Activated naive CD4-positive, alpha-beta T cell treated with anti-CD3 and anti-CD28 coated beads, Interleukin-2, amount 10 ng/mL, durations not matched to agents 7 days and 5 days (primary cell): ENCODE data around the gene SEMA3E.
"Not testable (repeated sequence)": the region's sequence is repeated elsewhere in the genome, so short reads cannot be mapped to it uniquely, and the experiment has no call there.

Experiments
- CTCF ChIA-PET: fragments of 350-600 bp; sonication (Branson Sonifier 250); formaldehyde crosslinking; loops from one replicate; lab custom pipeline; 2021; ENCODE audit warnings: antibody characterized with exemption; lab: Charles Lee
- DNase-seq: peaks from one replicate; pipeline ENCODE4 v3.0.0-alpha.2; 2020
- H3K27ac Mint-ChIP-seq: one replicate; pipeline ENCODE4 v1.8.0; 2021; ENCODE audit warnings: mild to moderate bottlenecking, moderate library complexity, mixed read lengths
- H3K27me3 Mint-ChIP-seq: one replicate; pipeline ENCODE4 v1.8.0; 2021; ENCODE audit warnings: mild to moderate bottlenecking, mixed read lengths
- H3K36me3 Mint-ChIP-seq: one replicate; pipeline ENCODE4 v1.8.0; 2021; ENCODE audit warnings: mixed read lengths
- H3K4me1 Mint-ChIP-seq: one replicate; pipeline ENCODE4 v1.8.0; 2021; ENCODE audit warnings: mixed read lengths
- H3K4me3 Mint-ChIP-seq: one replicate; pipeline ENCODE4 v1.8.0; 2021; ENCODE audit warnings: mild to moderate bottlenecking, moderate library complexity, mixed read lengths
- H3K9me3 Mint-ChIP-seq: one replicate; pipeline ENCODE4 v1.8.0; 2021; ENCODE audit warnings: mixed read lengths

Gene SEMA3E

DNA sequence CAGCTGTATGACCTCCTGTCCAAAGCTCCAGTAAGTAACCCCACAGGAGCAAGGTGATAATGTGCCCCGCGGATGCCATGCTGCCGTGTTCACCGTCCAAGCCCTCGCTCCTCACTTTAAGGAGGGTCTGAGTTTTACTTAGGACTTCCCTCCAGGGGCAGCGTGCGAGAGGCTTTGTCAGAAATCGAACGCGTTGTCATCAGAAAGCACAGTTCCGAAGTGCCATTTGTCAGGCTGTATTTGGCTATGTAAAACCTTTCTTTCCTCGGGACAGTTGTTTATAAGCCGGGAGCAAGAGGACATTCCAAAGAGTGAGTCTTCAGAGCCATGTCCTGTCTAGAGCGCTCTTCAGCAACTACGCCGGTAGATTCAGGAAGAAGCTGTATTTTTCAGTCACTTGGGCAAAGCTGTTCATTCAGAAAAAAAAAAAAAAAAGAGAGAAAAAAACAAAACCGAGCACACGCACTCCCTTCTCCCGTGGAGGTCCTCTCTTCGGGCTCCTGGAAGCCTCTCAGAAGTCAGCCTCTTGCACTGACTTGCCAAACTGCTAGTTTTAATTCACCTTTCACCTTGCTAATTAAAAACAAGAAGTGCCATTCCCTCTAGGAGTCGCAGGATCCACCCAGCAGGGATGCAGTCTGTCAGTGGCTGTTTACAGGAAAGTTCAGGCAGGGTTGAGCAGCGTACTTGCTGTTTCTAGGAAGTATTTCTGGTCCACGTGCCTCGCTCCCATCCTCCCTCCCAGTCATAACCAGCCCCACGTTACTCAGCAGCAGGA, at the start of gene SEMA3E:
Gene SEMA3E, minus strand, starts transcription at position 676 of the 778 bp plus-strand sequence.
- H3K27ac Mint-ChIP-seq: no peak within 1 kb of the TSS
- no peaks in the 10 kb centered on the region for H3K36me3 Mint-ChIP-seq
- no peaks in the 10 kb centered on the region for H3K4me1 Mint-ChIP-seq
- peaks cover 10% of the 10 kb centered on the region for H3K27me3 Mint-ChIP-seq
- DNase-seq: no peak
- CTCF ChIA-PET: no interaction called here
- H3K9me3 Mint-ChIP-seq: no peaks in the 10 kb centered on the region
- no peak within 1 kb of the TSS for H3K4me3 Mint-ChIP-seq

DNA sequence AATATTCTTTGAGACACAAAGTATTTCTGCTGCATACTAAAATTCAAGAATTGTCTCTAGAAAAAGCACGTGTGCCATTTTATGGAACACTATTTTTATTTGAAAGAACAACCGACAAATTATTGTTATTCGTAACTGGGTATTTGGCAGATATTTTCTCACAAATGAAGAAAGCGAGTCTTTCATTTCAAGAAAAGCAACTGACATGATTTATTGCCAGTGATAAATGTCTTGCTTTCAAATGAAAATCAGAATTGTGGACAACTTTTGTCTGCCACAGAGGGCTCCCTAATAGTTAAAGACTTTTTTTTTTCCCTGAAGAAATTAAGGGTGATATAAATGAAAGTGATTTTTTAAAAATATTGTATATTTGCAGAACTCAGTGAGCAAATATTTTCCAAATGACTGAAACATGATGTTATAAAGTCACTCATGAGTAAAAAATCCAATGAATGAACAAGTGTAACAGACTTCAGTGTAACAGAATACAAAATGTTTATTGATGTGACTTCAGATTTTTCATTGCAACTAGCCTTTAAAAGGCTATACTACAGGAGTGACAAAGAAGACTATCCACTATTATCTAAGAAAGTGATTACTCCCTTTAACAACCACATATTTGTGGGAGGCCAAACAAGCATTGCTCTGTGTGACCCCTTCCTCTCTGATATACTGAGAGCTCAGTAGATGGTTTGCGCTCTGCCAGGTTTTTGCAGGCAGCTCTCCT, 49.0 kb upstream of the SEMA3E start:
- CTCF ChIA-PET: no interaction called here
- H3K27me3 Mint-ChIP-seq: no peaks in the 10 kb centered on the region
- H3K27ac Mint-ChIP-seq: no peak overlapping the region
- no peaks in the 10 kb centered on the region for H3K36me3 Mint-ChIP-seq
- H3K4me1 Mint-ChIP-seq: no peaks in the 10 kb centered on the region
- no peaks in the 10 kb centered on the region for H3K9me3 Mint-ChIP-seq
- no peak for DNase-seq
- no peak overlapping the region for H3K4me3 Mint-ChIP-seq

DNA sequence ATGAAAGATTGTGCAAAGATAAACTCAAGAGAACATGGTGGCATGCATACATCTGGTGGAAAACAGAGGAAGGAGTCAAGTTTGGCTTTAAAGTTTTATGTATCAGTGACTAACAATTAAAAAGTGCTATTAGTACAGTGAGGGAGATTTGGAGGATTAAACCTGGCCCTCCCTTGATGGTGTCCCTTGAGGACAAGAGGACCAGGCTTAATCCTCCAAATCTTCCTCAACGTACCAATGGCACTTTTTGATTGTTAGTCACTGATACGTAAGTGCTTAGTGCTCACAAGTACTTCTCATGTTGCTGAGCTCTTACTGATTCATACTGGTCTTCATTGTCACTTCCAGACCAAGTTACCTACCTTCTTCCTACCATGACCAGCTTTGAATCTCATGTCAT, 47.2 kb upstream of the SEMA3E start:
- H3K27ac Mint-ChIP-seq: no peak overlapping the region
- H3K4me1 Mint-ChIP-seq: no peaks in the 10 kb centered on the region
- CTCF ChIA-PET: interaction anchor here (0.5 kb wide), 1 partner anchor 51 kb away, joined by 3 read pairs; no protein-coding TSS in a partner anchor
- DNase-seq: no peak
- H3K4me3 Mint-ChIP-seq: no peak overlapping the region
- H3K36me3 Mint-ChIP-seq: no peaks in the 10 kb centered on the region
- no peaks in the 10 kb centered on the region for H3K9me3 Mint-ChIP-seq
- H3K27me3 Mint-ChIP-seq: no peaks in the 10 kb centered on the region

DNA sequence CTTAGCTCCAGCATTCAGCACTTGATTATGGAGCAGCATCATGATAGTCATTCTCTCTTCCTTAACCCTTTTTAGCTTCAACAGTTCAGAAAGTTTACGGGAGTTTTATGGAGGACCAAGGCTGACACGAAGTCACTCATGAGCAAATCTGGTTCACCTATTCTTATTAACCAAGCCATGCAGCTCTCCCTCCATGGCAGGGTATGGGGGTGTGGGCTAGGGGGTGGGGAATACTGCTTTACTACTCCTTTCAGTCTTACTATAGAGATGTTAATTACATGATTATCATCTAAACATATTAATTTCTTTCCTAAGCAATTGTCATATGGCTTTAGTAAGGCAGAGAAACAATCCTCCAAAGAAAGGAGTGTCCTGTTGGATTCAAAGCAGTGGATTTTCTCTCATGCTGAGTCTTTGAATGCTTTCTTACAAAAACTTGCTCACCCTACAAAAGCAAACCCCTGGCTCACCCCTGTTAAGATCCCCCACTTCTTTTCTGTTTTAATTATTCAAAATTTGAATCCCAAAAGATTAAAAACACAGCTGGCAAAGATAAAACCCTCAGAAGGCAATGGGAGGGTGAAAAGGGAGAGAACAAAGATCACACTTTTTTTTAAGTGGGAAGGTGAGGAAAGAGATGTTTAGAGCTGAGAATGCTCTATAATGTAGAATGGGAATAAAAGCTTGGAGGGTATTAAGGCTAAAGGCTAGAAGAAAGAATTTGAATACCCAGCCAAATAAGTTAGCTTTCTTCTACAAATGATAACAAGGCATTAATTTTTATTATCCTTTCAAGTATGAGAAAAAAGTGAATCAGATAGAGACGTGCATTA, 46.4 kb upstream of the SEMA3E start:
- H3K27me3 Mint-ChIP-seq: no peaks in the 10 kb centered on the region
- H3K4me1 Mint-ChIP-seq: no peaks in the 10 kb centered on the region
- H3K4me3 Mint-ChIP-seq: no peak overlapping the region
- CTCF ChIA-PET: no interaction called here
- H3K27ac Mint-ChIP-seq: no peak overlapping the region
- DNase-seq: no peak
- no peaks in the 10 kb centered on the region for H3K9me3 Mint-ChIP-seq
- no peaks in the 10 kb centered on the region for H3K36me3 Mint-ChIP-seq

DNA sequence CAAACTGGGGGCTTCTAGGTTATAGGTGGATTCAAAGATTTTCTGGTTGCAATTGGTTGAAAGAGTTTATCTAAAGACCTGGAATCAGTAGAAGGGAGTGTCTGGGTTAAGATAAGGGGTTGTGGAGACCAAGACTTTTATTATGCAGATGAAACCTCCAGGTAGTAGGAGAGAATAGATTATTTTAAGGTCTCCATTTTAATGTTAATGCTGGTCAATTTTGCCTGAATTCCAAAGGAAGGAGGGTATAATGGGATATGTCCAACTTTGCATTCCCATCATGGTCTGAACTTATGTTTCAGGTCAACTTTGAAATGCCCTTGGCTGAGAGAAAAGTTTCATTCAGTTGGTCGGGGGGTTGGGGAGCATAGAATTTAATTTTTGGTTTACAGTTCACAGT, 44.3 kb upstream of the SEMA3E start:
- no peaks in the 10 kb centered on the region for H3K36me3 Mint-ChIP-seq
- H3K27me3 Mint-ChIP-seq: no peaks in the 10 kb centered on the region
- no peak overlapping the region for H3K4me3 Mint-ChIP-seq
- H3K27ac Mint-ChIP-seq: no peak overlapping the region
- CTCF ChIA-PET: no interaction called here
- no peaks in the 10 kb centered on the region for H3K9me3 Mint-ChIP-seq
- no peak for DNase-seq
- no peaks in the 10 kb centered on the region for H3K4me1 Mint-ChIP-seq

DNA sequence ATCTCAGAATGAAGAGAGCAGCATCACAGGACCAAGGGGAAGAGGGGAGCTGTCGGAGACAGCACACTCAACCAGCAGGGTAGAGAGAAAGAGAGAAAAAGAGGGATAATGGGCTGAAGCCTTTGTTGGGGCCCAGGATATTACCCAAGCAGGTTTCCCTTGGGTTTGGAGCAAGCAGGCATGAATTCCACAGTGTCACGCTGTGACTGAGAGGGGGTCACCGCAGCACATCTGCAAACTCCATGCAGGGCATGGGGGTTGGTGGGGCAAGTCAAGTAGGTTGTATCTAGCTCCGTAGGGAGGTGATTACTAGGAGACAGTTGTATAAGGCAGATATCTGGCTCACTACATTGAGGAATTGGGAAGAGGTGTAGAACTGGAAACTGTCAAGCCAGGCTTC, 42.2 kb upstream of the SEMA3E start:
- Mint-ChIP-seq H3K27ac (no peak overlapping the region), H3K4me3 (no peak overlapping the region), H3K4me1 (no peaks in the 10 kb centered on the region), H3K27me3 (no peaks in the 10 kb centered on the region), H3K36me3 (no peaks in the 10 kb centered on the region), H3K9me3 (no peaks in the 10 kb centered on the region)
- no peak for DNase-seq
- CTCF ChIA-PET: no interaction called here

DNA sequence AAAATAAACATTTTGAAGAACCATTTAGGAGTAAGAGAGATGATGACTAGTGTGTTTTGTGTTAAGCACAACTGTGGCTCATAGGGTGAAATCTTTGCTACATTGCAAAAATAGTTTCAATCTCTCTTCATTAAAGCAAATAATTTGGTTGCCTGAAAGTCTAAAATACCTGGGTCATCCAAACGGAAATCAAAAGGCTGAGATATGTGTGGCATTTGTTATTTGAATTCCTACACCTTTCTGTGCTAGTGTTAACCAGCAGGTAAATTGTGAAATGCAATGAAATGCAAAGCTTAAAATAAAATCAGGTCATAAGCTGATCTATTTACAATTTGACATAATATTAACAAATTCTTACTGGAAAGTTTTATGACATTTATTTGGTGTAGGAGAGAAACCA, 40.9 kb upstream of the SEMA3E start:
- no peaks in the 10 kb centered on the region for H3K27me3 Mint-ChIP-seq
- no peak for DNase-seq
- CTCF ChIA-PET: no interaction called here
- H3K9me3 Mint-ChIP-seq: no peaks in the 10 kb centered on the region
- H3K4me1 Mint-ChIP-seq: no peaks in the 10 kb centered on the region
- no peaks in the 10 kb centered on the region for H3K36me3 Mint-ChIP-seq
- H3K4me3 Mint-ChIP-seq: no peak overlapping the region
- no peak overlapping the region for H3K27ac Mint-ChIP-seq

DNA sequence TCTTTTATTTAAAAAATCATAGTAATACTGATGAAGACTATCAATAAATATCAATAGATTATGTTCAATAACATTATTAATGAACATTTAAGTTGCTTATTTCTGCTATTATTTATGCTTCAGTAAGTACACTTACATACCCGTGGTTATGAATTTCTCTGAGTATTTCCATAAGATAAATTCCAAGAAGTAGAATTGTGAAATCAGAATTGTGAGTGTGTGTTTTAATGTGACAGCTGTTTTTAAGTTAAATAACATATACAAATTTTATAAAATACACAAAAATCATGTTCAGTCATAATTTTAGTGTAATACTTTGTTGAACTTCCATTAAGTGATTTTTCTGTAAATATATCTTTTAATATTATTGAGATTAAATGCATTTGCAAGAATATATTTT, 37.5 kb upstream of the SEMA3E start:
- Mint-ChIP-seq H3K36me3 (no peaks in the 10 kb centered on the region), H3K4me1 (no peaks in the 10 kb centered on the region), H3K27ac (no peak overlapping the region), H3K9me3 (no peaks in the 10 kb centered on the region), H3K27me3 (no peaks in the 10 kb centered on the region), H3K4me3 (no peak overlapping the region)
- no peak for DNase-seq
- CTCF ChIA-PET: no interaction called here

DNA sequence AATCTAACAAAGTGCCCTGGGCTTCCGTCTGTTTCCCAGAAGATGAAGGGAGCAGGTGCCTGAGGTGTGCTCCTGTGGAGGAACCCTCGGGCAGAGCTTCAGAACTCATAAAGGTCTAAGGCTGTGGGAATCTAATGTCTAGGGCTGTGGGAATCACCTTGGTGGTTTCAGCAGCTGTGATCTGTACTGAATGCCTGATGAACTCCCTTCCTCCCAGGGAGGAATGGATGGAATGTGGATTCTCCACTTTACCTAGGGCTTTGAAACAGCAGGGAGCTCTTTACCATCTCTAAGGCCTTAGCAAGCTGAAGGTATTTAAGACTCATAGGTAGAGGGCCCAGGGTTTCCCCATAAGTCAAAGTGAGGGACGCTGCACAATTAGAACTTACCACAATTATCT, 36.0 kb upstream of the SEMA3E start:
- no peak overlapping the region for H3K27ac Mint-ChIP-seq

DNA sequence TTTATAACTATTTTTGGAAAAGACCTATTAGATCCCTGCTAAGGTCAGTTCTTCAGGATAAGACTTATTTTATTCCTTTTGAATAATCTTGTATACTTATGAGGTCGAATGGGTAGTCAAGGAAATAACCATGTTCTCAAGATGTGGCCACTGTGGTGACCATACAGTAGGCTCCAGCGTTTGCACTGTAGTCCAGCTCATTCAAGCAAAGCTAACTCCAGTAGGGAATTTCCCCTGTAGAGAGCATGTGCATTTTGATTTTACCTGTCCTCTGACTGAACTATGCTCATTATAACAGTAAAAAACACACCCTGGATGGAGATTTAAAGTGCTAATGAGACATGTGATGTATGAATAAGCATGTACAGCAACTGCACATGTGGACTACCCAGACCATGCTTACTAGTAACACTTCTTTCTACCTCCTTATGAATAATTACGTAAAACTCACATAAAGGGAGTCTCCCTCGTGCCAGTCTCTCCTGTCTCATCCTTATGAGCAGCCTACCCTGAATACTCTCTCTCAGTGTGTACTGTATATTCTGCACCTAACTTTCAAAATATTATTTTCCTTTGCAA, 32.4 kb upstream of the SEMA3E start:
- Mint-ChIP-seq H3K9me3 (no peaks in the 10 kb centered on the region), H3K4me3 (no peak overlapping the region), H3K4me1 (no peaks in the 10 kb centered on the region), H3K36me3 (no peaks in the 10 kb centered on the region), H3K27ac (no peak overlapping the region), H3K27me3 (no peaks in the 10 kb centered on the region)
- no peak for DNase-seq
- CTCF ChIA-PET: no interaction called here

More for the DNA sequence above, 36.0 kb upstream of the SEMA3E start:
- H3K36me3 Mint-ChIP-seq: no peaks in the 10 kb centered on the region
- H3K4me1 Mint-ChIP-seq: no peaks in the 10 kb centered on the region
- H3K4me3 Mint-ChIP-seq: no peak overlapping the region
- CTCF ChIA-PET: no interaction called here
- H3K9me3 Mint-ChIP-seq: no peaks in the 10 kb centered on the region
- DNase-seq: no peak
- no peaks in the 10 kb centered on the region for H3K27me3 Mint-ChIP-seq

DNA sequence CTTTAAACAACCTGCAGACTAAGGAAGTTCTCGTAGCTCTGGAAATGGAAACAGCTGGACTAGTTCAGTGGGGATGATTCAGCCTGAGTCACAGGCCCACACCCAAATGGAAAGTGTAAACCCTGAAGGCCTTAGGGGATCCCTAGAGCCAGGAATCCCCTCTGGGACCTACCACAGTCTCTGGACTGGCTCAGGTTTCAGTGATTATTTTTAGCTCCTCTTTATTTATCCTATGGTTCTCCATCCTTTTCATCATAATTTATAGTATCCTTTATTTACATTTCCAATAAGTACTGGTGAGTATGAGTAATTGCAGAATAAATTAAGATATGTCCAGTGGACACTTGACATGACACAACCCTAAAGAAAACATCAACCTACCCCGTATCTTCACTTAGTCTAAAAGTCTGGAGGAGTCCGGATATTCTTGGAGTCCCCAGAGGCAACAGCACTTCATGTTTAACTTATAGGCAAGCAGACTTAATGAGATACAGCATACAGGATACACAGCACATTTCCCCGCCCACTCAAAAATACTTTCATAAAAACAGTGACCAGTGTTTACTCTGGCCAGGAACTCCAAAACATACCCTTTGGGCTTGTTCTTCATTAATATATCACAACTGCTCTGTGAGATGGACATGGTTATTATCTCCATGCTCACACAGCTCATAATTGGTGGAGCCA, 28.4 kb upstream of the SEMA3E start:
- DNase-seq: no peak
- no peaks in the 10 kb centered on the region for H3K27me3 Mint-ChIP-seq
- no peak overlapping the region for H3K27ac Mint-ChIP-seq
- CTCF ChIA-PET: no interaction called here
- peaks cover 5% of the 10 kb centered on the region for H3K9me3 Mint-ChIP-seq
- no peak overlapping the region for H3K4me3 Mint-ChIP-seq
- no peaks in the 10 kb centered on the region for H3K4me1 Mint-ChIP-seq
- no peaks in the 10 kb centered on the region for H3K36me3 Mint-ChIP-seq

DNA sequence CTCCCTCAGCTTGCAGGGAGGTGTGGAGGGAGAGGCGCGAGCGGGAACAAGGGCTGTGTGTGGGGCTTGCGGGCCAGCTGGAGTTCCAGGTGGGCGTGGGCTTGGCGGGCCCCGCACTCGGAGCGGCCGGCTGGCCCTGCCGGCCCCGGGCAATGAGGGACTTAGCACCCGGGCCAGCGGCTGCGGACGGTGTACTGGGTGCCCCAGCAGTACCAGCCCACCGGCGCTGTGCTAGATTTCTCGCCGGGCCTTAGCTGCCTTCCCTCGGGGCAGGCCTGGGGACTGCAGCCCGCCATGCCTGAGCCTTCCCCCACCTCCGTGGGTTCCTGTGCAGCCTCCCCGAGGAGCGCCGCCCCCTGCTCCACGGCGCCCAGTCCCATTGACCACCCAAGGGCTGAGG, 24.4 kb upstream of the SEMA3E start:
- H3K4me3 Mint-ChIP-seq, H3K4me1 Mint-ChIP-seq, H3K27me3 Mint-ChIP-seq, H3K27ac Mint-ChIP-seq, CTCF ChIA-PET, DNase-seq, H3K36me3 Mint-ChIP-seq, H3K9me3 Mint-ChIP-seq: not testable (repeated sequence)

DNA sequence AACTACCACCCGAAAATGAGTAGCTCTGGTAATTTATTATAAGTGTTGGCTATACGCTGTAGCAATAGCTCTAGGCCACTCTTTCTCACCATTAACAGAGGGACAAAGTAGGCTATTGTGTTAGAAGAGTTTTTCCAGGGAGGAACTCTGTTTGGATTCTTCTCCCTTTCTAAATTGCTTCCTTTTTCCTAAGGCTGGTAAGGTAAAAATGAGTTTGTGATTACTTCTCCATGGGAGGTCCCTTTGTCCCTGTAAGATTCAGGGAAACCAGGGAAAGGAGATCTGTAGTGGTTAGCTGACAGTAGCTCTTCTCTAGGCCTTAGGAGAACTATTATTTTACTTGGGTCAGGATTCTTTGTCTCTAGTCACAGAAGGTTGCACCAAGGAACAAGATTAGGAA, 23.2 kb upstream of the SEMA3E start:
- Mint-ChIP-seq H3K36me3 (no peaks in the 10 kb centered on the region), H3K4me3 (no peak overlapping the region), H3K27me3 (no peaks in the 10 kb centered on the region), H3K27ac (no peak overlapping the region), H3K9me3 (peaks cover 5% of the 10 kb centered on the region), H3K4me1 (no peaks in the 10 kb centered on the region)
- CTCF ChIA-PET: no interaction called here
- DNase-seq: no peak

DNA sequence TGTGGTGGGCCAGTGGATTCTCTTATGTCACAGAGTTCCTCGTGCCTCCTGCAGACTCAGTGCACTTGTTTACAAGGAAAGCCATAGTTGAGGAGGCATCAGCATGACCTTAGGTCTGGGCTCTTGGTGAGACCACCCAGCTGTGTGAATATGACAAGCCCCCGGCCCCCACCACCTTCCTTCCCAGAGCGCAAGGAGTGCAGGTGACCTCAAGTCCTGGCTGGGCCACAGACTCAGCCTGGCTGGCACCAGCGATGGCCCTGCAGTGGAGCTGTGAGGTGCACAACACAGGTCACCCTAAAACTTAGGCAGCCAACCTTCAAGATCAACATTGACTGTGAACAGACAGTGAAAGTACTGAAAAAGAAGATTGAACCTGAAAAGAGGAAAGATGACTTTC, 14.2 kb upstream of the SEMA3E start:
- H3K27me3 Mint-ChIP-seq: no peaks in the 10 kb centered on the region
- H3K4me1 Mint-ChIP-seq: no peaks in the 10 kb centered on the region
- no peak overlapping the region for H3K4me3 Mint-ChIP-seq
- H3K36me3 Mint-ChIP-seq: no peaks in the 10 kb centered on the region
- H3K9me3 Mint-ChIP-seq: no peaks in the 10 kb centered on the region
- DNase-seq: no peak
- CTCF ChIA-PET: no interaction called here
- no peak overlapping the region for H3K27ac Mint-ChIP-seq
